Activated T-helper 17 cell treated with anti-CD3 and anti-CD28 coated beads, Interleukin-2, amount 50 U/mL, for 72 hours (primary cell): Measurements from ENCODE around the gene JAZF1. TPM values are rescaled to one million over a fixed set of nuclear protein-coding genes. Genes with fewer than 3 reads are reported as not detected.
A peak's percentile ranks its signal among the peaks of the same experiment; 100 is the strongest.

ENCODE experiments used
- ATAC-seq: fragments of 150-1000 bp; cut with Tn5 transposase; replicated peaks from 2 replicates; pipeline ENCODE4 v1.10.0; 2021; ENCODE audit warnings: mild to moderate bottlenecking, moderate library complexity
- H3K27ac Mint-ChIP-seq: one replicate; pipeline ENCODE4 v1.8.0; 2022; ENCODE audit warnings: mixed read lengths
- H3K27me3 Mint-ChIP-seq: one replicate; pipeline ENCODE4 v1.8.0; 2022; ENCODE audit warnings: mixed read lengths
- H3K36me3 Mint-ChIP-seq: one replicate; pipeline ENCODE4 v1.8.0; 2022; ENCODE audit warnings: low read depth, mild to moderate bottlenecking, mixed read lengths
- H3K4me1 Mint-ChIP-seq: one replicate; pipeline ENCODE4 v1.8.0; 2022; ENCODE audit warnings: mixed read lengths
- H3K4me3 Mint-ChIP-seq: one replicate; pipeline ENCODE4 v1.8.0; 2022; ENCODE audit warnings: mild to moderate bottlenecking, mixed read lengths
- H3K9me3 Mint-ChIP-seq: one replicate; pipeline ENCODE4 v1.8.0; 2022; ENCODE audit warnings: mixed read lengths
- total RNA-seq, 2 donors: library from RNA; stranded (reverse); gene quantifications; one replicate each; pipeline ENCODE4 v1.2.3, GENCODE V29; 2022

JAZF1 gene
- total RNA-seq, 2 donors from 2014 or later: 5.6 to 5.7 TPM

GRCh38 chr7:27999829-28000228, 180.8 kb downstream of the JAZF1 start:
- no peak for ATAC-seq
- Mint-ChIP-seq H3K9me3 (no peaks in the 10 kb centered on the region), H3K4me3 (no peak overlapping the region), H3K4me1 (peaks cover 2% of the 10 kb centered on the region), H3K27ac (no peak overlapping the region), H3K36me3 (no peaks in the 10 kb centered on the region), H3K27me3 (no peaks in the 10 kb centered on the region)

GRCh38 chr7:27998382-27998781, 182.2 kb downstream of the JAZF1 start:
- H3K36me3 Mint-ChIP-seq: no peaks in the 10 kb centered on the region
- no peaks in the 10 kb centered on the region for H3K27me3 Mint-ChIP-seq
- H3K9me3 Mint-ChIP-seq: no peaks in the 10 kb centered on the region
- peaks cover 5% of the 10 kb centered on the region for H3K4me1 Mint-ChIP-seq
- H3K4me3 Mint-ChIP-seq: no peak overlapping the region
- H3K27ac Mint-ChIP-seq: no peak overlapping the region
- ATAC-seq: no peak

GRCh38 chr7:27997188-27997707, 183.3 kb downstream of the JAZF1 start:
- H3K4me1 Mint-ChIP-seq: peaks cover 5% of the 10 kb centered on the region
- no peaks in the 10 kb centered on the region for H3K27me3 Mint-ChIP-seq

GRCh38 chr7:27996141-27996540, 184.5 kb downstream of the JAZF1 start:
- no peak for ATAC-seq
- Mint-ChIP-seq H3K4me1 (peaks cover 5% of the 10 kb centered on the region), H3K27ac (no peak overlapping the region), H3K27me3 (no peaks in the 10 kb centered on the region), H3K36me3 (no peaks in the 10 kb centered on the region), H3K4me3 (no peak overlapping the region), H3K9me3 (no peaks in the 10 kb centered on the region)

More at GRCh38 chr7:27997188-27997707, 183.3 kb downstream of the JAZF1 start:
- Mint-ChIP-seq H3K27ac (no peak overlapping the region), H3K36me3 (no peaks in the 10 kb centered on the region), H3K9me3 (no peaks in the 10 kb centered on the region), H3K4me3 (no peak overlapping the region)
- no peak for ATAC-seq

- no peaks in the 10 kb centered on the region for H3K9me3 Mint-ChIP-seq
- H3K4me1 Mint-ChIP-seq: peaks cover 5% of the 10 kb centered on the region
- no peak overlapping the region for H3K4me3 Mint-ChIP-seq
- H3K36me3 Mint-ChIP-seq: peaks cover under 1% of the 10 kb centered on the region
- ATAC-seq: no peak
- no peaks in the 10 kb centered on the region for H3K27me3 Mint-ChIP-seq
- no peak overlapping the region for H3K27ac Mint-ChIP-seq
Measured at GRCh38 chr7:27995228-27995627, 185.4 kb downstream of the JAZF1 start.

GRCh38 chr7:27994639-27995038, 186.0 kb downstream of the JAZF1 start:
- H3K4me3 Mint-ChIP-seq: no peak overlapping the region
- peaks cover 7% of the 10 kb centered on the region for H3K36me3 Mint-ChIP-seq
- H3K27me3 Mint-ChIP-seq: no peaks in the 10 kb centered on the region
- no peaks in the 10 kb centered on the region for H3K9me3 Mint-ChIP-seq
- H3K27ac Mint-ChIP-seq: no peak overlapping the region
- ATAC-seq: no peak
- peaks cover 5% of the 10 kb centered on the region for H3K4me1 Mint-ChIP-seq

- no peaks in the 10 kb centered on the region for H3K27me3 Mint-ChIP-seq
- peaks cover 5% of the 10 kb centered on the region for H3K4me1 Mint-ChIP-seq
- H3K9me3 Mint-ChIP-seq: no peaks in the 10 kb centered on the region
- no peak overlapping the region for H3K4me3 Mint-ChIP-seq
- ATAC-seq: no peak
- peaks cover 12% of the 10 kb centered on the region for H3K36me3 Mint-ChIP-seq
- H3K27ac Mint-ChIP-seq: no peak overlapping the region
Measured at GRCh38 chr7:27992755-27993493, 187.7 kb downstream of the JAZF1 start.

- peaks cover 12% of the 10 kb centered on the region for H3K36me3 Mint-ChIP-seq
- H3K27me3 Mint-ChIP-seq: no peaks in the 10 kb centered on the region
- H3K27ac Mint-ChIP-seq: no peak overlapping the region
- no peak for ATAC-seq
- peaks cover 5% of the 10 kb centered on the region for H3K4me1 Mint-ChIP-seq
- no peaks in the 10 kb centered on the region for H3K9me3 Mint-ChIP-seq
- H3K4me3 Mint-ChIP-seq: no peak overlapping the region
Measured at GRCh38 chr7:27992097-27992496, 188.5 kb downstream of the JAZF1 start.

GRCh38 chr7:27991006-27991528, 189.5 kb downstream of the JAZF1 start:
- H3K36me3 Mint-ChIP-seq: peaks cover 12% of the 10 kb centered on the region
- no peaks in the 10 kb centered on the region for H3K27me3 Mint-ChIP-seq
- ATAC-seq: no peak
- peaks cover 5% of the 10 kb centered on the region for H3K4me1 Mint-ChIP-seq
- H3K27ac Mint-ChIP-seq: no peak overlapping the region
- H3K4me3 Mint-ChIP-seq: no peak overlapping the region
- H3K9me3 Mint-ChIP-seq: no peaks in the 10 kb centered on the region

GRCh38 chr7:27976531-27976930, 204.1 kb downstream of the JAZF1 start:
- peaks cover 22% of the 10 kb centered on the region for H3K4me1 Mint-ChIP-seq
- H3K9me3 Mint-ChIP-seq: peaks cover 4% of the 10 kb centered on the region
- no peak for ATAC-seq
- no peaks in the 10 kb centered on the region for H3K27me3 Mint-ChIP-seq
- H3K27ac Mint-ChIP-seq: no peak overlapping the region
- H3K4me3 Mint-ChIP-seq: no peak overlapping the region
- no peaks in the 10 kb centered on the region for H3K36me3 Mint-ChIP-seq

- Mint-ChIP-seq H3K36me3 (no peaks in the 10 kb centered on the region), H3K4me1 (peaks cover 44% of the 10 kb centered on the region), H3K27me3 (no peaks in the 10 kb centered on the region), H3K4me3 (no peak overlapping the region), H3K9me3 (peaks cover 8% of the 10 kb centered on the region), H3K27ac (no peak overlapping the region)
- ATAC-seq: no peak
Measured at GRCh38 chr7:27973625-27974024, 207.0 kb downstream of the JAZF1 start.

GRCh38 chr7:27972276-27972675, 208.3 kb downstream of the JAZF1 start:
- Mint-ChIP-seq H3K4me3 (peak overlapping the region; percentile 75), H3K9me3 (peaks cover 4% of the 10 kb centered on the region), H3K4me1 (peaks cover 44% of the 10 kb centered on the region), H3K27me3 (no peaks in the 10 kb centered on the region), H3K36me3 (no peaks in the 10 kb centered on the region), H3K27ac (peak overlapping the region; percentile 85)
- ATAC-seq: peak; percentile 61

GRCh38 chr7:27971171-27971812, 209.3 kb downstream of the JAZF1 start:
- peaks cover 44% of the 10 kb centered on the region for H3K4me1 Mint-ChIP-seq
- peak overlapping the region; percentile 85 for H3K27ac Mint-ChIP-seq
- no peaks in the 10 kb centered on the region for H3K27me3 Mint-ChIP-seq
- H3K36me3 Mint-ChIP-seq: no peaks in the 10 kb centered on the region
- ATAC-seq: peak; percentile 43
- peak overlapping the region; percentile 75 for H3K4me3 Mint-ChIP-seq
- H3K9me3 Mint-ChIP-seq: peaks cover 4% of the 10 kb centered on the region

GRCh38 chr7:27970350-27970749, 210.2 kb downstream of the JAZF1 start:
- H3K4me3 Mint-ChIP-seq: no peak overlapping the region
- H3K4me1 Mint-ChIP-seq: peaks cover 44% of the 10 kb centered on the region
- H3K36me3 Mint-ChIP-seq: no peaks in the 10 kb centered on the region
- H3K9me3 Mint-ChIP-seq: peaks cover 4% of the 10 kb centered on the region
- H3K27me3 Mint-ChIP-seq: no peaks in the 10 kb centered on the region
- H3K27ac Mint-ChIP-seq: no peak overlapping the region
- peak; percentile 56 for ATAC-seq

- H3K4me1 Mint-ChIP-seq: peaks cover 44% of the 10 kb centered on the region
- H3K36me3 Mint-ChIP-seq: no peaks in the 10 kb centered on the region
- ATAC-seq: no peak
- no peak overlapping the region for H3K27ac Mint-ChIP-seq
- no peaks in the 10 kb centered on the region for H3K27me3 Mint-ChIP-seq
- peaks cover 4% of the 10 kb centered on the region for H3K9me3 Mint-ChIP-seq
- no peak overlapping the region for H3K4me3 Mint-ChIP-seq
Measured at GRCh38 chr7:27969346-27969745, 211.2 kb downstream of the JAZF1 start.
